Endothelial cell of umbilical vein (primary cell): ENCODE results near the gene CHERP. TPM values are rescaled to one million over a fixed set of nuclear protein-coding genes. Genes with fewer than 3 reads are reported as not detected.

Source experiments
- BruUV-seq: library from RNA; stranded (reverse); fragments of 400-500 nt; replicated peaks from 2 replicates; lab custom pipeline; 2021; lab: Mats Ljungman, UMichigan
- CTCF ChIA-PET: fragments of 300-600, 350-600 bp; sonication (Branson Sonifier 250); formaldehyde crosslinking; loops from one replicate; lab custom pipeline; 2021; ENCODE audit warnings: antibody characterized with exemption, inconsistent platforms; lab: Charles Lee
- POLR2A ChIA-PET: fragments of 300-600, 350-600 bp; sonication (Branson Sonifier 250); formaldehyde crosslinking; loops from one replicate; lab custom pipeline; 2021; ENCODE audit warnings: antibody characterized with exemption, inconsistent platforms; lab: Charles Lee
- DNase-seq: peaks from one replicate; pipeline ENCODE4 v3.0.0-alpha.2; 2011; ENCODE audit warnings: low read depth, low spot score
- FAIRE-seq: peaks from 2 replicates; lab custom pipeline; 2011; peaks lifted over from hg19 to GRCh38; lab: Jason Lieb, UNC
- H2AFZ ChIP-seq: 2 replicates; pipeline ENCODE4 v1.6.0; 2012; ENCODE audit warnings: low read depth, low read length, control low read depth, inconsistent platforms
- H3K27ac ChIP-seq: 2 replicates; pipeline ENCODE4 v1.5.1; 2011; ENCODE audit warnings: low read depth, mild to moderate bottlenecking, control low read depth, low read length, moderate library complexity; ENCODE audit not compliant: insufficient read depth
- H3K27me3 ChIP-seq, 2 experiments: 2 replicates each; pipeline versions ENCODE4 v1.6.0 to v1.6.1; 2011; ENCODE audit warnings: low read length in 2 of 2, mixed read lengths in 1 of 2; ENCODE audit not compliant: control insufficient read depth in 2 of 2, insufficient read depth in 2 of 2
- H3K36me3 ChIP-seq, 2 experiments: 2 replicates in 1 of 2; 3 replicates in 1 of 2; pipeline ENCODE4 v1.5.1; 2011; ENCODE audit warnings: low read length in 2 of 2, mild to moderate bottlenecking in 1 of 2, moderate library complexity in 1 of 2; ENCODE audit not compliant: control insufficient read depth in 2 of 2, insufficient read depth in 2 of 2; ENCODE audit errors: extremely low read depth in 1 of 2
- H3K4me1 ChIP-seq: 3 replicates; pipeline ENCODE4 v1.5.1; 2011; ENCODE audit warnings: mild to moderate bottlenecking, low read length; ENCODE audit not compliant: control insufficient read depth, insufficient read depth; ENCODE audit errors: extremely low read depth
- H3K4me2 ChIP-seq: 2 replicates; pipeline ENCODE4 v1.6.1; 2011; ENCODE audit warnings: low read length, control low read depth, mixed read lengths; ENCODE audit not compliant: insufficient read depth
- H3K4me3 ChIP-seq, 3 experiments: fragments of 200-600 bp in 1 of 3; sonication (generic), shearing (Covaris generic) in 1 of 3; replicated peaks in 1 of 3; 2 replicates each; pipeline ENCODE4 v1.5.1; 2011 to 2016; ENCODE audit warnings: control low read depth in 3 of 3, low read length in 3 of 3, mild to moderate bottlenecking in 2 of 3, inconsistent platforms in 1 of 3, low read depth in 1 of 3, moderate library complexity in 1 of 3; ENCODE audit not compliant: insufficient read depth in 1 of 3
- H3K79me2 ChIP-seq: 2 replicates; pipeline ENCODE4 v1.6.0; 2012; ENCODE audit warnings: low read length, inconsistent platforms; ENCODE audit not compliant: control insufficient read depth, insufficient read depth
- H3K9ac ChIP-seq: replicated peaks from 2 replicates; pipeline ENCODE3; 2011; ENCODE audit warnings: low read length, control low read depth; ENCODE audit not compliant: insufficient read depth; ENCODE audit errors: extremely low read depth
- H3K9me1 ChIP-seq: replicated peaks from 3 replicates; pipeline ENCODE4 v1.6.0; 2011; ENCODE audit warnings: mild to moderate bottlenecking, low read length; ENCODE audit not compliant: control insufficient read depth, insufficient read depth; ENCODE audit errors: extremely low read depth
- H3K9me3 ChIP-seq: replicated peaks from 2 replicates; pipeline ENCODE4 v1.5.1; 2012; ENCODE audit warnings: low read length, inconsistent platforms; ENCODE audit not compliant: control insufficient read depth, insufficient read depth
- H4K20me1 ChIP-seq: replicated peaks from 2 replicates; pipeline ENCODE3; 2011; ENCODE audit warnings: mild to moderate bottlenecking, low read length; ENCODE audit not compliant: control insufficient read depth, insufficient read depth; ENCODE audit errors: extremely low read depth
- EZH2 ChIP-seq: IDR thresholded peaks from 2 replicates; pipeline ENCODE4 v1.6.1; 2012; ENCODE audit warnings: borderline replicate concordance, low read depth, mild to moderate bottlenecking, moderate library complexity, low read length, inconsistent platforms; ENCODE audit not compliant: severe bottlenecking
- FOS ChIP-seq: IDR thresholded peaks from 2 replicates; pipeline ENCODE4 v1.6.1; 2011; ENCODE audit warnings: mild to moderate bottlenecking, low read length, moderate library complexity, borderline replicate concordance; ENCODE audit not compliant: insufficient read depth
- GATA2 ChIP-seq: IDR thresholded peaks from 2 replicates; pipeline ENCODE4 v1.7.0; 2011; ENCODE audit warnings: low read depth, mild to moderate bottlenecking, moderate library complexity, mixed read lengths, low read length; ENCODE audit not compliant: insufficient read length, insufficient read depth
- JUN ChIP-seq: IDR thresholded peaks from 2 replicates; pipeline ENCODE4 v1.6.1; 2011; ENCODE audit warnings: borderline replicate concordance, low read depth; ENCODE audit not compliant: insufficient read length, insufficient read depth
- MAX ChIP-seq: IDR thresholded peaks from 2 replicates; pipeline ENCODE4 v1.6.1; 2011; ENCODE audit not compliant: insufficient read depth, insufficient read length
- MYC ChIP-seq: IDR thresholded peaks from one replicate; pipeline ENCODE4 v1.6.1; 2011; ENCODE audit warnings: mild to moderate bottlenecking, low read depth, low read length
- POLR2A ChIP-seq: IDR thresholded peaks from 2 replicates; pipeline ENCODE4 v1.6.1; 2012; ENCODE audit warnings: low read depth, mild to moderate bottlenecking, control low read depth, low read length
- POLR2AphosphoS5 ChIP-seq: IDR thresholded peaks from 2 replicates; pipeline ENCODE4 v1.6.1; 2012; ENCODE audit warnings: low read depth, mild to moderate bottlenecking, control low read depth, low read length, moderate library complexity; ENCODE audit not compliant: insufficient read depth
- dilution Hi-C: fragments of 300-500 bp; cut with MboI; formaldehyde crosslinking; loops from one replicate; pipeline ENCODE4 v1.15.0; 2019; ENCODE audit warnings: low sequenced_read_pairs; ENCODE audit not compliant: extremely low pct_ligation_motif_present
- intact Hi-C: fragments of 100-400 bp; cut with micrococcal nuclease; formaldehyde crosslinking; loops from one replicate; pipeline ENCODE4 v1.10.0; 2022
- polyA plus RNA-seq, 4 experiments: library from polyadenylated mRNA; depleted of rRNA in 3 of 4; stranded (reverse) in 3 of 4; unstranded in 1 of 4; fragments of >200 nt; gene quantifications; 2 replicates each; pipeline versions ENCODE4 v1.2.1 to v1.2.3, GENCODE V29; 2011 to 2012; ENCODE audit warnings: missing spikeins in 1 of 4
- total RNA-seq: library from RNA; stranded (reverse); gene quantifications from 2 replicates; pipeline ENCODE4 v1.2.3, GENCODE V29; 2021
- TF ChIP-seq, protein P1 (sequence below), 2 donors: IDR thresholded peaks; 1 replicate in 1 of 2; 2 replicates in 1 of 2; pipeline ENCODE4 v1.5.1; 2011; ENCODE audit warnings: low read length in 2 of 2, mild to moderate bottlenecking in 2 of 2, moderate library complexity in 2 of 2, control low read depth in 1 of 2, inconsistent platforms in 1 of 2, low read depth in 1 of 2; ENCODE audit not compliant: insufficient read depth in 1 of 2; ENCODE audit errors: extremely low read depth in 1 of 2

Gene CHERP
- total and polyA plus RNA-seq, 2 donors (not counting 3 experiments of a cell fraction or from before 2014, with no cell fraction given) = 8.9 to 53.9 TPM

DNA sequence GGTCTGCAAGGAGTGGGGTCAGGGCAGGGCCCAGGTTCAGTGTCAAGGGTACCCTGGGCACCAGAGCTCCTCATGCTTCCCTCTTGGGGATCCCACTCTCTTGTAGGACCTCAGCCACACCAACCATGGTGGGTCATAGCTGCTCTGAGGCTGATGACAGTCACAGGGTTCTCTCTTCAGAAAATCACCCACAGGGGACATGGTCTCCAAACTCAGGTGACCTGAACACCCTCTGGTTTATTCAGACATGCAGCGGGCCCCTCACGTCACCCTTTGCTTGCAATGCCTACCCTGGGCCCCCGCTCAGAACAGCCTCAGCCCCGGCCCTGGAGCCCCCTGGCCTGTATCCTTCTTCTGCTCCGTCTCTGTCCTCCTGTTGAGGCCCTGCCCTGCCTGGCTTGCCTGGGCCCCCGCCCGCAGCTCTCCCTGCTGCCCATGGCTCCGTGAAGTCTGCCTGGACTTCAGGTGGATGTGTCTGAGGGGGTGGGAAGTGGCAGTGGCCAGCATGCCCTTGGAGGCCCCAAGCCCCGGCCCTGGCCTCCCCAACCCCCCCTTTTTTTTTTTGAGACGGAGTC lies 20.4 kb downstream of the CHERP start:
- DNase-seq (no peak), FAIRE-seq (no peak)
- dilution Hi-C loops (no loop called here), intact Hi-C loops (no loop called here)
- Histone ChIP-seq H4K20me1 (no peaks in the 10 kb centered on the region), H3K9me1 (no peaks in the 10 kb centered on the region), H3K9me3 (no peaks in the 10 kb centered on the region), H3K4me3 (no peak overlapping the region), H3K4me1 (no peaks in the 10 kb centered on the region), H3K27ac (no peak overlapping the region), H3K27me3 (no peaks in the 10 kb centered on the region), H3K9ac (no peak overlapping the region), H3K79me2 (no peaks in the 10 kb centered on the region), H3K36me3 (peaks cover 31 to 68% of the 10 kb centered on the region in 2 experiments), H2AFZ (no peak overlapping the region), H3K4me2 (no peak overlapping the region)
- CTCF ChIA-PET = interaction anchor here (0.6 to 1.2 kb wide), 2 partner anchors 59 to 250 kb away, joined by 3 read pairs; no protein-coding TSS in a partner anchor
- no peak for TF ChIP-seq EZH2
- no peak for TF ChIP-seq MAX
- no peak for TF ChIP-seq GATA2
- TF ChIP-seq POLR2A = no peak
- TF ChIP-seq FOS = no peak
- TF ChIP-seq JUN = no peak
- TF ChIP-seq MYC = no peak
- TF ChIP-seq, protein P1, sequence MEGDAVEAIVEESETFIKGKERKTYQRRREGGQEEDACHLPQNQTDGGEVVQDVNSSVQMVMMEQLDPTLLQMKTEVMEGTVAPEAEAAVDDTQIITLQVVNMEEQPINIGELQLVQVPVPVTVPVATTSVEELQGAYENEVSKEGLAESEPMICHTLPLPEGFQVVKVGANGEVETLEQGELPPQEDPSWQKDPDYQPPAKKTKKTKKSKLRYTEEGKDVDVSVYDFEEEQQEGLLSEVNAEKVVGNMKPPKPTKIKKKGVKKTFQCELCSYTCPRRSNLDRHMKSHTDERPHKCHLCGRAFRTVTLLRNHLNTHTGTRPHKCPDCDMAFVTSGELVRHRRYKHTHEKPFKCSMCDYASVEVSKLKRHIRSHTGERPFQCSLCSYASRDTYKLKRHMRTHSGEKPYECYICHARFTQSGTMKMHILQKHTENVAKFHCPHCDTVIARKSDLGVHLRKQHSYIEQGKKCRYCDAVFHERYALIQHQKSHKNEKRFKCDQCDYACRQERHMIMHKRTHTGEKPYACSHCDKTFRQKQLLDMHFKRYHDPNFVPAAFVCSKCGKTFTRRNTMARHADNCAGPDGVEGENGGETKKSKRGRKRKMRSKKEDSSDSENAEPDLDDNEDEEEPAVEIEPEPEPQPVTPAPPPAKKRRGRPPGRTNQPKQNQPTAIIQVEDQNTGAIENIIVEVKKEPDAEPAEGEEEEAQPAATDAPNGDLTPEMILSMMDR (IDR thresholded peaks at IDR 0.05; ENCODE audit: extremely low read depth in 1 of 2, insufficient read depth in 1 of 2, low read depth in 1 of 2, low read length in 2 of 2) = no peak
- no peak for TF ChIP-seq POLR2AphosphoS5
- BruUV-seq = no TSS peak
- POLR2A ChIA-PET = no interaction called here
